C1 segment of cervical spinal cord (tissue), 14 donors: ENCODE results near the gene CD207.
A peak's percentile ranks its signal among the peaks of the same experiment; 100 is the strongest.

Experiments used
- DNase-seq, 14 donors: peaks; one replicate each; lab custom pipeline; 2025; lab: John Stamatoyannopoulos, UW

Gene CD207

DNA sequence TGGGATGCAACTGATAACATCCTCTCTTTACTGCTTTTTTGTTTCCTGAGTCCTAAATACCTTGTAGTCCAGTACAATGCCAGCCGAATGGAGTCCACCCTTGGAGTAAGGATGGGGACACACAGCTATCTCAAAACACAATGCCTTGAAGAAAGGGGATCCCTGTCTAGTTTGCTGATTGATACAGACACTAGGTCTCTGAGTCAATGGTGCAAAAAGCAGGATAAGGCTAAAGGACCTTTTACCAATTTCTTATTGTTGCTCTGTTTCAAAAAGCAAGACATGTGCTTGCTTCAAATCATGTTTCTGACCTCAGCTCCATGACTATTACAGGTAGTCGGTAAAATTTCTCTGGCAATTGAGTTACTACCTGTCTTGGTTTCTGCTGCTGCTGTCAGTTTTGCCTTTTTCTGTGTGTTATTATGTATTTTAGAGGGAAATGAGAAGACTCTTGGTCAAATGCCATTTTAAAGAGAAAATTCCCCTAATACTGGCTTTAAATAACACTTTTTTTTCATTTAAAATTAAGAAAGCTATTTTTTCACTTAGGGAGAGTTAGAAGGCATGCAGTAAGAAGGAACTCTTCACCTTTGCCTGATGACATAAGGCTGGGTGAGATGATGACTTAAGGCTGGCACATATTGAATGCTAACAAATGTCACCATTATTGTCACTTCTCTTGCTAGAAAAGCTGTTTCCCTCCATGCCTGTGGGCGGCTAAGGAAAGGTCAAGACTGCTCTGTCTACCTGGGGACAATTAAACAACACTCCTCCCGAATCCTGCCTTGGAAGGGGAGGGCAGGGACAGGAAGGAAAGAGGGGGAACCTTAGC is 40.2 kb downstream of the CD207 start:
- no peak for DNase-seq

DNA sequence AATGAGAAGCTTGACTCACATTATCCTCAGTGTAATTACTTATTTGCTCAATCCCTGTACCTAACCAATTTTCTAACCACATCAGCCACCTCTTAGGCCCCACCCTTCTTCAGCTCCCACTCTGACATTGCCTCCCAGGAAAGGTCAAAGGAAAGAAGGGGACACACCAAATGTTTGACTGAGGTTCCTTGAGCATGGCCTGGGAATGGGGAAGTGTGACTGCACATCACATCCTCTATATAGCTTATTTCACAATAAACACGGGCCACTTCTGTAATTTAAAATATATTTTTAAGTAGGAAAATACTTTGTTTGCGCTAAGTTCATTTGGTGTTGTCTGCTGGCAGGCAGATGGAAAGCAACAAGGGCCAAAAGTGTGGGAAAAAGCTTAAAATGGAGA is 42.2 kb downstream of the CD207 start:
- peak in 1 of 14 donors; percentile 7 for DNase-seq

DNA sequence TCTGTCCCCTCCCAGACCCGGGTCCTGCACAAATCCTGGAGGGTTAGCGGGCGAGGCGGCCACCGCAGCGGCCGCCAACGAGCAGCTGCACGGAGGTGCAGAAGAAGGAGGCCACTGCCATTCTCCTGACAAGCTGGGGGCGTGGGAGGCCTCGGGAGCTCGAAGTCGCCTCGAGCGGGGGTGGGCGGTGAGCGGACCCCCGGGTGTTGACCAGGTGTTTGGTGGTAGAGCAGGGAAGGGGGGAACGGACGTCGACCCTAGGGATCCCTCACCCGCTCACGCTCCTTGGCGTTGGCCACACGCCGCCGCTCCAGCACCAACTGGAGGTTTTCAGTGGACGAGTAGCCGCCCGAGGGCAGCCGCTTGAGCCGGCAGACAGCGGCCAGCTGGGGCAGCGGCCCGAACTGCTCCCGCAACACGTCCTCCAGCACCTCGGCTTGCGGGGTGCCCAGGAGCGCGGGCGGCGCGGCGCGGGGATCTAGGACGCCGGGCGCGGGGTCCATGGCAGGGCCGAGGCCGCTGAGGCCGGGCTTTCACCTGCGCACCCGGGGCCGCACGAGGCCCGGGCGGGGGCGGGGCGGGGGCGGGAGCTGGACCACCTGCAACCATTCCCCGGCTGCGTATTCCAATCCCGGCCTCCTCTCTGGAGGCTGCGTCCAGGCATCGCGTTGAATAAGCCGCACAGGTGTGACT is 45.3 kb downstream of the CD207 start, which contains the start of gene FIGLA:
FIGLA (minus strand) TSS at position 508 of the 693 bp plus-strand sequence; CDS start at position 503, 5 bp downstream.
- DNase-seq, result no peak

DNA sequence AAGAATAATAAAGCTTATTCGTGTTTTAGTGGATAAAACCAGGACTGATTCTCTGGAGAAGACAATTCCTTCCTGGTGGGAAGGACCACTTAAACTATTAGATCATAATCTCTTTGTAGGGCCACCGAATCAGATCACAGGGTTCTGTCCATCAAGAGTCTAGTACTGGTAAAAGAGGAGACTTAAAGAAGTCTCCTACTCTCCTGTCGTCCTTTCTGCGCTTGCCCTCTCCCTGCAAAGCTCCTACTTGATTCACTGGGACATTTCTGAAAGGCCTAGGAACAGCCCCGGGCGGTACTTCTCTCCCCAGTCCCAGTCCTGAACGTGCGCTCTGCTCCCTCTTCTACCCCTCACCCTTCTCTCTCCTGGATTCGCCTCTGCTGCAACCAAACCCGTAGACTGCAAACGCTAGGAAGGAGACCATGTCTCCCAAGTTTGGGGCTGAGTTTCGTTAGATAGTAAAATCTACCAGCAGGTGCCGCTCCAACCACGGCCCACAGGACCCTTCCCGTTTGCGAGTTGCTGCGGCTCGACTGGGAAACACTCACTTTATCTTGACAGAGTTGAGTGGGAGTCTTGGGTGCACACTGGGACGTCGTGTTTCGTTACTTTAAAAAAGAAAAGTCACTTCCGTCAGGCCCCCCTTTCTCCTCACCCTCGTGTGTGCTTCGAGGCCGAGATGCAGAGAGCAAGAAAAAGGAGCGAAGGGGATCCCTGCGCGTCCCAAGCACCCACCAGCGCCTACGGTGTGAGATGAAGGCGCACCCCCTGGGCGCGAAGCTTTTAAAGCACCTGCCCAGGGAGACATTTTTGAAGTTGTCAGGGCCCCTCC is 46.1 kb downstream of the CD207 start:
- peak in 12 of 14 donors; percentile 12 to 64 (median 28) for DNase-seq

DNA sequence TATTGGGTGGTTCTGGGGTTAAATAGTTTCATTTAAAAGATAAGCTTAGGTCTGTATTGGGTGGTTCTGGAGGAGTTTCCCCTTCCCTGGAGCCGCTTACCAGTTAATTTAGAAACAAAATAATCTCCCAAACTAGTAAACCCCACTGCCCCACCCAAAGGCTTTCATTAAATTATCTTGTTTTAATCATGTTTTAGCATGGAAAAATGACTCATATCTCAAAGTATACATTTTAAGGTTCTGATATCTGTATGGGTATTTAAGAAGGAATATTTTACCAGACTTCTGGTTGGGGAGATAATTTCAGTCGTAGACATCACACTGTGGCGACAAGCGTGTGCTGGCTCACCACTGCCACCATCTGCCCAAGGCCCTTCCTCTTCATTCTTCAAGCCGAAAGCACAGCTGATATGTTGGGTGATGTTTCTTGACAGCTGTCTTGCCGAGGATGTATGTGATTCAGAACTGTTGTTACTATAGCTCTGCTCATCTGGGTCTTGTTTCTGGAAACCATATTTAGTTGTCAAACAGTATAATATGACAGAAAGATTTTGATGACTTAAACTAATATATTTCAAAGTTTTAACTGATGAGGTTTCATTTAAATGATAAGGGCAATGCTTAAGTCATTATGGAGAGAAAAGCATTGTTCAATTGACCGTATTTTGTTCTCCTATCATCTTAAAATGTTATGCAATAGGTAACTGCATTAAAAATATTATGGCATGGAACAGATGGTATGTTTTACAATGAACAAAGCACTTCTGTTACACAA is 50.3 kb downstream of the CD207 start:
- DNase-seq, result peak in 6 of 14 donors; percentile 3 to 22 (median 6)

DNA sequence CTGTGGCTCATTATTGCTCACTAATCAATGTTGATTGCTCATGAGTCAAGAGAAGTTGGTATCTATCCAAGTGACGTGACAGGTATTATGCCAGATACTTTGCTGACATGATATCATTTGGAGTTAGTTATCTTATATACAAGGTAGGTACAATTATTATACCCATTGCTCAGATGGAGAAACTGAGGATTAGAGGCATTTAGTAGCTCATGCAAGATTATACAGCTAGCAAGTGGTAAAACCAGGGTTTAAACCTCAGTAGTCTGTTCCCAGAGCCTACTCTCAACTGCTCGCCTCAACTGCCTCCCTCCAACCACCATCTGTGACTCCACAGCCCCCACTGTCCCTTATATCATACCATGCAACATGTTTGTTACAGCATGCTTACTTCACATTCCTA is 51.3 kb downstream of the CD207 start:
- DNase-seq, result no peak
